Putamen (tissue), 1 donor: ENCODE results near the gene AFAP1L1.

Experiments
- DNase-seq: peaks from one replicate; pipeline ENCODE4 v3.0.0-alpha.2; 2016; ENCODE audit warnings: low spot score

AFAP1L1 gene

GRCh38 chr5:149352169-149352568 is 80.5 kb downstream of the AFAP1L1 start:
- DNase-seq, result no peak

GRCh38 chr5:149353911-149354310 is 82.3 kb downstream of the AFAP1L1 start:
- no peak for DNase-seq

DNA sequence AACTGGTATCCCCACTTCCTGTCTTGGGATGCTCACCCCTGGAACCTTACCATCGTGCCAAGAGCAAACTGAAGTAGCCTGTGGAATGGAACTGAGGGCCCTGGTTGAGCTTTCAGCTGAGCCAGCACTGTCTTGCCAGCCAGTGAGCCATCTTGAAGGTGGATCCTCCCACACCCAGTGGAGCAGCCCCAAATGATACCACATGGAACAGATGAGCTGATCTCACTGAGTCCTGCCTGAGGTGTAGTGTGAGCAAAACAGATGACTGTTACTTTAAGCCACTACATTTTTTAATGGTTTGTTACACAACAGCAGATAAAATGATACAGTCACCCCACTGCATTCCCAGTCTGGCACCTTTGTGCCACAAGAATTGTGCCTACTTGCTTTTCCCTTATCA is 84.0 kb downstream of the AFAP1L1 start:
- no peak for DNase-seq

- no peak for DNase-seq
These were observed 84.7 kb downstream of the AFAP1L1 start for GRCh38 chr5:149356391-149356790.

DNA sequence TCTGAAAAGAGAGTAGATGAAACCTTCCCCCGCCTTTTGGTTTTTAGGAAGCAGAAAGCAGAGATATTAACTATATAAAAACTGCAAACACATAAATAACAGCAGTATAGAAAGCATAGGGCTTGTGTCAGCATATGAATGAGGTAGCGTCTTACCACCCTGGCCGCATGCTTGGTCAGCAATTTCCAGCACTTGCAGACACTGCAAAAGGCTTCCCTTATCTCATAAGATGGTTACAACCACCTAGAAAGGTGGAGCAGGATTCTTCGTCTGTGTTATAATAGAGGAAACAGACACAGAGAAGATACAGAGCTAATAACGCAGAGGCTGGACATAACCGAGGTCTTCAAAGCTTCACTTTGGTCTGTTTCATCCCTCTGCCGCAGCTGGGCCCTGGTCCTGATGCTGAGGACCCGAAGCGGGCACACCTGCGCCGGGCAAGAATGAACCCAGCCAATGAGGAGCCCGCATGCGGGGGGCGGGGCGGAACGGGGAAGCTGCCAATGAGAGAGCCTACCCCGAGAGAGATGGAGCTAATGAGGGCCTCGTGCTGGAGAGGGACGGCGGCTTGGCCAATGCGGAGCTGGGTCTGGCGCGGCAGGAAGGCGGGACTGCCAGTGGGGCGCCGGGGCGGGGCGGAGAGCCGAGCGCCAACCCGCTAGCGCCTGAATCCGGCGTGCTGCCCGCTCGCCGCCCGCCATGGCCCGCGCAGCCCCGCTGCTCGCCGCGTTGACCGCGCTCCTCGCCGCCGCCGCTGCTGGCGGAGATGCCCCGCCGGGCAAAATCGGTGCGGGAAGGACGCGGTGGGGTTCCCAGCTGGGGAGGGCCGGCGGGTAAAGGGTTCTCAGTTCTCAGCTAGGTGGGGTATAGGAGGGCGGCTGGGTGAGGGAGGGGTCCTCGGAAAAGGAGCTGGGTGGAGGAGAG is 86.0 kb downstream of the AFAP1L1 start, which contains the start of gene PCYOX1L:
Gene PCYOX1L, plus strand, starts transcription at position 677 of the 924 bp plus-strand sequence. Its CDS starts 23 bp downstream, at position 700.
- peak; percentile 96 for DNase-seq

DNA sequence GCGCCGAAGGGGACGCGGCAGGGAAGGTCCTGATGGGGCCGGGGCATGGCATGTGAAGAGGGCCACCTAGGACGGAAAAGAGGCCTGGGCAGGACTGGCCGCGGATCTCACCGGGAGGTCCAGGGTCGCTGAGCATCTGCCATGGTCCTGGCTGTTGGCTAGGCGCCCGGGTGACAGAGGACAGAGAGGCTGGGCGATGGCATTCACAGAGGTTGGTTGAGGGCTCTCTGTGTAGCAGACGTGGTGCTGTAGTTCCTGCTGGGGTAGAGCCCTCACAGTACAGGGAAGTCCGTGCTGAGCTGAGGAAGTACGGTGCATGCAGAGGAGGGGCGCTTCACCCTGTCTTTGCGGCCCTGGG is 86.6 kb downstream of the AFAP1L1 start:
- peak; percentile 32 for DNase-seq

- DNase-seq, result no peak
These were observed 87.3 kb downstream of the AFAP1L1 start for GRCh38 chr5:149358868-149359495.

DNA sequence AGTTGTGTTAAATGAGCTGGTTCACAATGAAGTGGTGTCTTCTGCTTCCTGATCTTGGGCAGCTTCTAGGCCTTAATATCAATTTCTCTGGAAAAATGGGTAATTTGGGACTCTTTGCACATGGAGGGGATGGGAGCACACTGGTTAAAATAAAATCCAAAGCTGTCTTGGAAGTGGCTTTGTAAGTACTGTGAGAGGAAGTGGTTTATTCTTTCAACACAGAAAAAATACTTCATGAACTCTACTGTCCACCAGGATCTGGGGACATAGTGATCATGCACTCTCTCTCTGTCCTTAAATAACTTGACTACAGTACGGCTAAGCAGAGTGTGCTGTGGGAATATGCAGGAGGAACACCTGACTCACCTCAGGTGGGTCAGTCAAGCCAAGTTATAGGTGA is 88.6 kb downstream of the AFAP1L1 start:
- DNase-seq, result no peak

- DNase-seq, result no peak
These were observed 90.9 kb downstream of the AFAP1L1 start for GRCh38 chr5:149362541-149362940.

DNA sequence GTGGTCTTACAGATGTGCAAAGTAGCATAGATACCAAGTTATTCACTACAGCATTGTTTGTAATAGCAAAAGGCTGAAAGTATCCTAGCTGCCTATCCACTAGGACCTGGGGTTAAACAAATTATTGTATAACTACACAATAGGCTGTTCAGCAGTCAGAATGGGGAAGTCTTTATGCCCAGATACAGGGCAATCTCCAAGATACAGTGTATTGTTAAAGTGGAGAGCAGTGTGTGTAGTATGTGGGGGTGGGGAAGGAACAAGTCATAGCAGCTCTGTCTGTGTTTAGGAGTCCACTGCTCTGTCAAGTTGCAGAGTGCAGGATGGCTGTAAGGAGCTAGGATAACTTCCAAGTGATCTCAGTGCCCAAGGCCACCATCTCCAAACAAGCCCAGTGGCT is 91.7 kb downstream of the AFAP1L1 start:
- DNase-seq, result no peak

GRCh38 chr5:149363936-149364335 is 92.3 kb downstream of the AFAP1L1 start:
- no peak for DNase-seq

- DNase-seq, result no peak
These were observed 93.1 kb downstream of the AFAP1L1 start for GRCh38 chr5:149364719-149365118.

GRCh38 chr5:149365418-149365817 is 93.8 kb downstream of the AFAP1L1 start:
- DNase-seq, result no peak

GRCh38 chr5:149366169-149366729 is 94.6 kb downstream of the AFAP1L1 start:
- no peak for DNase-seq

- DNase-seq, result peak; percentile 35
These were observed 95.8 kb downstream of the AFAP1L1 start for GRCh38 chr5:149367249-149367971.

GRCh38 chr5:149367972-149368645 is 96.5 kb downstream of the AFAP1L1 start:
- DNase-seq, result no peak

DNA sequence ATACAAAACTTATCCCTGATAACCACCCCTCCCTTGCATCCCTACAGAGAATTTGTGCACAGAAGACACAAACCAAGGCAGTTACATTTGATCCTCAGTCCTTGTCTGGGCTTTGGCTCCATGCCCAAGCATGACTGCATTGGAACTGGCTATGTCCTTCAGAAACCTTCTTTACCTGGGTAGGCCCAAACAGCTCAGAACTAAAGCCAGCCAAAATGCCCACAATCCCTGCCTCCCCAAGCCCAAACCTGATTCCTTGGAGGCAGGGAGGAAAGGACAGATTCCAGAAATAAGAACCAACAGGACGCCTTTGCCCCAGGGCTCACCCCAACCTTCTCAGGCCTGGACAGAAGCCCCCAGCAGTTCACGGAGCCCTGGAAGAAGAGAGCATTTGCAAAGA is 99.2 kb downstream of the AFAP1L1 start:
- no peak for DNase-seq

- DNase-seq, result peak; percentile 34
These were observed 99.8 kb downstream of the AFAP1L1 start for GRCh38 chr5:149371296-149371962.

- DNase-seq, result no peak
These were observed 100.6 kb downstream of the AFAP1L1 start for GRCh38 chr5:149372076-149372795.

DNA sequence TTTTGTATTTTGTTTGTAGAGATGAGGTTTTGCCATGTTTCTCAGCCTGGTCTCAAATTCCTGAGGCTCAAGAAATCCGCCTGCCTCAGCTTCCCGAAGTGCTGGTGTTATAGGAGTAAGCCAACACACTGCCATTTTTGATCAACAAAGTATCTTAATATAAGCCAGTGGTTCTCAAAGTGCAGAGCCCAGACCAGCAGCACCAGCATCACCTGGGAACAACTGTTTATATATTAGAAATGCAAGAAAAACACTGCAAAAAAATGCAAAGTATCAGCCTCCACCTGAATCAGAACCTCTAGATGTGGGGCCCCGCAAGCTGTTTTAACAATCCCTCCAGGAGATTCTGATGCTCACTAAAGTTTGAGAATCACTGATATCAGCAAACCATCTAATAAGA is 101.3 kb downstream of the AFAP1L1 start:
- no peak for DNase-seq

DNA sequence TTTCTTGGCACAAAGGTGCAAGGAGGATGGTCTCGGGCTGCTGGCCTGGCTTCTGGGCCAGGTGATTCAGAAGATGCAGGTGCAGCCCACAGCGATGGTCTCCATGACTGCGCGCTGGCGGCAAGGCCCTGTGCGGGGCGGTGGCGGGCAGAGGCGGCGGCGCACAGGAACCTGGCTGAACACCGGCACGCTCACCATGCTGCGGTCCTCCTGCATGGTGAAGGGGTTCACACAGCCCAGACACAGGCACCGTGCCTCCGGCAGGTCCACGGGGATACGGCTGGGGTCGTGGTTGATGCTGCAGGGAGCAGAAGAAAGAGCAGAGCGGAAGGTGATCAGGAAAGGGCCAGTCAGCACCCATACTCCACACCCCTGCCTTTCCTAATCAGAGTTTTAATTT is 102.6 kb downstream of the AFAP1L1 start:
- no peak for DNase-seq
